H1 (cell line): ENCODE data around the gene ZAP70. TPM values are rescaled to one million over a fixed set of nuclear protein-coding genes. Genes with fewer than 3 reads are reported as not detected.
A peak's percentile ranks its signal among the peaks of the same experiment; 100 is the strongest.

Experiments
- CTCF ChIA-PET: fragments of 300-600 bp; sonication (Branson Sonifier 250); formaldehyde crosslinking; loops from one replicate; lab custom pipeline; 2021; ENCODE audit not compliant: partially characterized antibody; lab: Charles Lee
- POLR2A ChIA-PET: fragments of 300-600 bp; sonication (Branson Sonifier 250); formaldehyde crosslinking; loops from one replicate; lab custom pipeline; 2021; ENCODE audit warnings: inconsistent platforms; ENCODE audit not compliant: partially characterized antibody; lab: Charles Lee
- DNase-seq, 2 experiments: peaks; one replicate each; pipeline versions ENCODE4 v3.0.0 to v3.0.0-alpha.2; 2010 to 2022; ENCODE audit warnings: low spot score in 2 of 2, low read depth in 1 of 2, mixed read lengths in 1 of 2
- FAIRE-seq: peaks from 2 replicates; lab custom pipeline; 2011; peaks lifted over from hg19 to GRCh38; lab: Jason Lieb, UNC
- H2AFZ ChIP-seq: 2 replicates; pipeline ENCODE4 v1.8.1; 2012; ENCODE audit warnings: low read length, inconsistent platforms
- H2AK5ac ChIP-seq: 2 replicates; pipeline ENCODE4 v1.6.1; 2013; ENCODE audit warnings: low read depth, low read length
- H2BK120ac ChIP-seq: replicated peaks from 2 replicates; pipeline ENCODE3; 2013; ENCODE audit warnings: low read depth, low read length, inconsistent platforms
- H2BK12ac ChIP-seq: 2 replicates; pipeline ENCODE4 v1.6.1; 2013; ENCODE audit warnings: low read depth, low read length
- H2BK15ac ChIP-seq: 2 replicates; pipeline ENCODE4 v1.6.1; 2013; ENCODE audit warnings: low read length
- H2BK20ac ChIP-seq: 2 replicates; pipeline ENCODE4 v1.6.1; 2013; ENCODE audit warnings: low read length
- H2BK5ac ChIP-seq: 2 replicates; pipeline ENCODE4 v1.6.1; 2013; ENCODE audit warnings: low read depth, low read length
- H3K14ac ChIP-seq: 2 replicates; pipeline ENCODE4 v1.6.1; 2013; ENCODE audit warnings: inconsistent platforms; ENCODE audit not compliant: insufficient read length
- H3K18ac ChIP-seq: 2 replicates; pipeline ENCODE4 v1.6.1; 2013; ENCODE audit warnings: low read length; ENCODE audit errors: extremely low read depth
- H3K23ac ChIP-seq: 2 replicates; pipeline ENCODE4 v1.6.1; 2013; ENCODE audit warnings: inconsistent platforms; ENCODE audit not compliant: insufficient read length
- H3K23me2 ChIP-seq: 2 replicates; pipeline ENCODE4 v1.6.1; 2013; ENCODE audit warnings: low read depth, low read length
- H3K27ac ChIP-seq: 2 replicates; pipeline ENCODE4 v1.6.1; 2011; ENCODE audit warnings: low read depth, low read length, inconsistent platforms
- H3K27me3 ChIP-seq, 4 experiments: replicated peaks in 1 of 4; 1 replicate in 1 of 4; 2 replicates in 3 of 4; pipeline versions ENCODE4 v1.6.1 to v1.8.1; 2011 to 2013; ENCODE audit warnings: low read length in 3 of 4, mild to moderate bottlenecking in 3 of 4, inconsistent platforms in 2 of 4, mixed read lengths in 2 of 4, moderate library complexity in 1 of 4; ENCODE audit not compliant: control insufficient read depth in 3 of 4, insufficient read depth in 3 of 4; ENCODE audit errors: extremely low read depth in 1 of 4
- H3K36me3 ChIP-seq, 4 experiments: 2 replicates each; pipeline versions ENCODE4 v1.6.1 to v1.8.1; 2011 to 2013; ENCODE audit warnings: mild to moderate bottlenecking in 4 of 4, low read length in 3 of 4, moderate library complexity in 2 of 4, control low read depth in 1 of 4, inconsistent platforms in 1 of 4; ENCODE audit not compliant: insufficient read depth in 4 of 4, control insufficient read depth in 2 of 4
- H3K4ac ChIP-seq: replicated peaks from 2 replicates; pipeline ENCODE3; 2013; ENCODE audit warnings: low read length, low read depth, mixed read lengths, inconsistent platforms; ENCODE audit not compliant: insufficient read length
- H3K4me1 ChIP-seq, 4 experiments: replicated peaks in 1 of 4; 1 replicate in 1 of 4; 2 replicates in 3 of 4; pipeline versions ENCODE4 v1.6.1 to v1.8.1; 2011 to 2013; ENCODE audit warnings: low read length in 3 of 4, inconsistent platforms in 2 of 4, mixed read lengths in 1 of 4; ENCODE audit not compliant: insufficient read depth in 4 of 4, control insufficient read depth in 3 of 4
- H3K4me2 ChIP-seq, 2 experiments: 2 replicates each; pipeline versions ENCODE4 v1.6.1 to v1.8.1; 2011 to 2013; ENCODE audit warnings: low read depth in 2 of 2, low read length in 2 of 2, control low read depth in 1 of 2, inconsistent platforms in 1 of 2, mild to moderate bottlenecking in 1 of 2; ENCODE audit not compliant: insufficient read depth in 1 of 2
- H3K4me3 ChIP-seq, 4 experiments: fragments of 200-600, 300-600 bp in 1 of 4; sonication (generic), shearing (Covaris generic), sonication (Bioruptor Twin) in 1 of 4; 2 replicates each; pipeline versions ENCODE4 v1.5.1 to v1.8.1; 2011 to 2016; ENCODE audit warnings: low read length in 4 of 4, low read depth in 3 of 4, control low read depth in 2 of 4, inconsistent platforms in 2 of 4, mild to moderate bottlenecking in 2 of 4, mixed read lengths in 1 of 4, moderate library complexity in 1 of 4; ENCODE audit not compliant: insufficient read depth in 2 of 4; ENCODE audit errors: extremely low read depth in 1 of 4
- H3K56ac ChIP-seq: replicated peaks from 2 replicates; pipeline ENCODE3; 2013; ENCODE audit warnings: low read depth, mild to moderate bottlenecking, mixed read lengths, low read length, inconsistent platforms; ENCODE audit not compliant: insufficient read length
- H3K79me1 ChIP-seq: 2 replicates; pipeline ENCODE4 v1.6.1; 2013; ENCODE audit warnings: low read depth, low read length, control low read depth
- H3K79me2 ChIP-seq, 2 experiments: 2 replicates each; pipeline versions ENCODE4 v1.6.1 to v1.8.1; 2012 to 2013; ENCODE audit warnings: low read length in 2 of 2, mild to moderate bottlenecking in 2 of 2, inconsistent platforms in 1 of 2; ENCODE audit not compliant: insufficient read depth in 2 of 2, control insufficient read depth in 1 of 2
- H3K9ac ChIP-seq, 4 experiments: replicated peaks in 1 of 4; 1 replicate in 1 of 4; 2 replicates in 3 of 4; pipeline versions ENCODE4 v1.6.1 to v1.8.1; 2011 to 2013; ENCODE audit warnings: low read depth in 3 of 4, low read length in 3 of 4, control low read depth in 2 of 4, mild to moderate bottlenecking in 2 of 4, moderate library complexity in 2 of 4, inconsistent platforms in 1 of 4; ENCODE audit errors: extremely low read depth in 1 of 4
- H3K9me3 ChIP-seq, 2 experiments: 2 replicates each; pipeline versions ENCODE4 v1.6.1 to v1.8.1; 2012 to 2013; ENCODE audit warnings: mild to moderate bottlenecking in 2 of 2, moderate library complexity in 2 of 2, control low read depth in 1 of 2, inconsistent platforms in 1 of 2, low read depth in 1 of 2, low read length in 1 of 2, mixed read lengths in 1 of 2; ENCODE audit not compliant: insufficient read depth in 2 of 2
- H4K20me1 ChIP-seq, 2 experiments: replicated peaks in 1 of 2; 2 replicates each; pipeline versions ENCODE3 to v1.8.1; 2011 to 2013; ENCODE audit warnings: inconsistent platforms in 2 of 2, low read length in 2 of 2, mild to moderate bottlenecking in 1 of 2; ENCODE audit not compliant: insufficient read depth in 2 of 2, control insufficient read depth in 1 of 2
- H4K5ac ChIP-seq: 2 replicates; pipeline ENCODE4 v1.6.1; 2013; ENCODE audit warnings: low read length, low read depth, mixed read lengths, inconsistent platforms; ENCODE audit not compliant: insufficient read length
- H4K8ac ChIP-seq: 2 replicates; pipeline ENCODE4 v1.8.0; 2013; ENCODE audit warnings: mild to moderate bottlenecking, moderate library complexity, low read length, inconsistent platforms; ENCODE audit not compliant: insufficient read depth; ENCODE audit errors: extremely low read depth
- H4K91ac ChIP-seq: replicated peaks from 2 replicates; pipeline ENCODE3; 2013; ENCODE audit warnings: low read length, mixed read lengths, inconsistent platforms; ENCODE audit not compliant: insufficient read length
- BRCA1 ChIP-seq: IDR thresholded peaks from 2 replicates; pipeline ENCODE4 v1.6.1; 2012; ENCODE audit warnings: low read depth, low read length, improper control_type of control experiment
- CBX8 ChIP-seq: fragments of 300-800, 300-1000 bp; sonication (generic); IDR thresholded peaks from 2 replicates; pipeline ENCODE4 v1.7.1; 2016; ENCODE audit warnings: low read depth, low read length, borderline replicate concordance
- CHD1 ChIP-seq: IDR thresholded peaks from 2 replicates; pipeline ENCODE4 v1.6.1; 2012; ENCODE audit warnings: low read depth, low read length, improper control_type of control experiment
- POLR2A ChIP-seq, 2 experiments: IDR thresholded peaks; 1 replicate in 1 of 2; 2 replicates in 1 of 2; pipeline ENCODE4 v1.6.1; 2011; ENCODE audit warnings: low read depth in 2 of 2, low read length in 2 of 2, mild to moderate bottlenecking in 2 of 2; ENCODE audit errors: control extremely low read depth in 1 of 2
- POU5F1 ChIP-seq: IDR thresholded peaks from 2 replicates; pipeline ENCODE4 v1.6.1; 2011; ENCODE audit warnings: low read depth, mild to moderate bottlenecking, low read length, moderate library complexity
- SIN3A ChIP-seq, 2 experiments: IDR thresholded peaks in 1 of 2; conservative IDR thresholded peaks in 1 of 2; 2 replicates each; pipeline ENCODE4 v1.6.1; 2011 to 2012; ENCODE audit warnings: low read length in 2 of 2, improper control_type of control experiment in 1 of 2, low read depth in 1 of 2, mild to moderate bottlenecking in 1 of 2
- SIRT6 ChIP-seq: IDR thresholded peaks from one replicate; pipeline ENCODE4 v1.7.1; 2012; ENCODE audit warnings: low read length, inconsistent platforms
- SUZ12 ChIP-seq: fragments of 200-600 bp; sonication (generic); IDR thresholded peaks from 2 replicates; pipeline ENCODE4 v1.6.1; 2012; ENCODE audit warnings: mild to moderate bottlenecking, inconsistent platforms, low read length, moderate library complexity, mixed read lengths
- YY1 ChIP-seq: IDR thresholded peaks from 2 replicates; pipeline ENCODE4 v1.6.1; 2011; ENCODE audit warnings: low read depth, mild to moderate bottlenecking, low read length
- WGBS, 2 experiments: shearing (Covaris generic) in 1 of 2; methylation state at CpG; one replicate each; pipeline versions ENCODE4 v1.1.6 to v1.1.7; 2013 to 2015; ENCODE audit warnings: low lambda C conversion rate in 2 of 2, mixed read lengths in 2 of 2, inconsistent platforms in 1 of 2, low coverage in 1 of 2, missing lambda C conversion rate in 1 of 2; ENCODE audit not compliant: insufficient replicate concordance in 2 of 2, insufficient coverage in 1 of 2, insufficient read length in 1 of 2; ENCODE audit errors: extremely low coverage in 1 of 2, missing lambda C conversion rate in 1 of 2; 5-methylcytosine and 5-hydroxymethylcytosine counted together
- polyA plus RNA-seq, 7 experiments: library from polyadenylated mRNA; depleted of rRNA in 3 of 7; stranded (reverse) in 5 of 7; unstranded in 2 of 7; fragments of >200 nt in 5 of 7; fragments of 200-250 nt in 2 of 7; gene quantifications; 1 replicate in 5 of 7; 2 replicates in 1 of 7; 4 replicates in 1 of 7; pipeline versions ENCODE4 v1.2.1 to v1.2.3, GENCODE V29; 2011 to 2013; ENCODE audit warnings: missing spikeins in 2 of 7, mixed read lengths in 2 of 7
- total RNA-seq: library from RNA; stranded (reverse); fragmentation: NEBNext Ultra II Directional; extraction: Animal tissue kit (Norgen Biotek cat#: 25700); gene quantifications from 2 replicates; pipeline ENCODE4 v1.2.1, GENCODE V29; 2021
- TF ChIP-seq, protein P1 (sequence below): IDR thresholded peaks from 2 replicates; pipeline ENCODE4 v1.6.1; 2012; ENCODE audit warnings: low read length, inconsistent platforms
- TF ChIP-seq, protein P2 (sequence below): IDR thresholded peaks from 2 replicates; pipeline ENCODE4 v1.6.1; 2012; ENCODE audit warnings: inconsistent platforms

The ZAP70 gene
- total and polyA plus RNA-seq, 2 of the 8 experiments (the other 6 are each of a cell fraction or from before 2014, with no cell fraction given), result 0.15 TPM; not detected in 1

DNA sequence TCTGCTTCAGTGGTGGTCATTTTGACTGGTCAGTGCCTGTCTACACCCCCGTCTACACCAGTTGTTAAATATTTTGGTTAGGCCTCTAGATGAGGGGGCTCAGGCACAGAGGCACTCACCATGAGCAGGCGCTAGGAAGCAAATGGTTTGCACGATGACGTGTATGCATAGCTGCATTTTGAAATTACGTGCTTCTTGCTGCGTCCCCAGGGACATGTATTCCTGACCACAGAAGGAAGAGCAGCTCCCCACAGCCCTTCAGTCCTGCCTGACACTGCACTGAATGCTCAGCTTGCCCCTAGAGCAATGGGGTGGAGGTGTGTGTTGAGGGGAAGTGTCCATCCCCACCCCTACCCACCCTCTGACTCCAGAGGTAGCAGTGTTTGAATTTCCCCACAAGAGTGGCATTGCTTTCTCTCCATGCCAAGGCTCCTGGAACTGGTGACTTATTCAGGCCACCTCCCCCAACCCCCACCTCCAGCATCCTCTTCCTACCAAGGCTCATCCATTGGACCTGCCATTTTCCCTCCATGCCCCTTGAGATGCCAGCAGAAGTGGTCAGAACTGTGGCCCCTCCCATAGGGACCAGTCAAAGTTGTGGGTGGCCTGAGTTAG, 11.4 kb upstream of the ZAP70 start:
- 93% methylated on average over 6 of the region's 6 CpGs; no CpG with 5 or more reads in 1 of the 2 experiments for WGBS, 2 experiments
- no peak for FAIRE-seq
- Histone ChIP-seq H3K14ac (no peak overlapping the region), H4K91ac (no peak overlapping the region), H4K5ac (no peak overlapping the region), H2BK12ac (no peak overlapping the region), H3K79me2 (no peaks in the 10 kb centered on the region), H3K23ac (no peak overlapping the region), H3K4me2 (no peak overlapping the region), H3K4me3 (no peak overlapping the region), H2BK120ac (no peak overlapping the region), H2BK5ac (no peak overlapping the region), H3K79me1 (no peaks in the 10 kb centered on the region), H2AFZ (no peak overlapping the region), H3K18ac (no peak overlapping the region), H2BK15ac (no peak overlapping the region)
- CTCF ChIA-PET, result interaction anchor here (1.5 to 9.0 kb wide), 6 partner anchors 11 to 111 kb away, joined by 3 to 202 read pairs (median 120); partner anchors contain the start of genes ACTR1B, ANKRD36B and ZAP70
- TF ChIP-seq POLR2A (IDR thresholded peaks at IDR 0.05; ENCODE audit: control extremely low read depth in 1 of 2, low read depth in 2 of 2, low read length in 2 of 2) (no peak), CHD1 (no peak), BRCA1 (no peak), YY1 (no peak), SIN3A (conservative IDR thresholded peaks at IDR 0.05 in 1 of 2, IDR thresholded peaks at IDR 0.05 in 1 of 2; ENCODE audit: low read depth in 1 of 2, low read length in 2 of 2) (no peak), SUZ12 (no peak), CBX8 (no peak), POU5F1 (no peak), SIRT6 (no peak)
- TF ChIP-seq, protein P1, sequence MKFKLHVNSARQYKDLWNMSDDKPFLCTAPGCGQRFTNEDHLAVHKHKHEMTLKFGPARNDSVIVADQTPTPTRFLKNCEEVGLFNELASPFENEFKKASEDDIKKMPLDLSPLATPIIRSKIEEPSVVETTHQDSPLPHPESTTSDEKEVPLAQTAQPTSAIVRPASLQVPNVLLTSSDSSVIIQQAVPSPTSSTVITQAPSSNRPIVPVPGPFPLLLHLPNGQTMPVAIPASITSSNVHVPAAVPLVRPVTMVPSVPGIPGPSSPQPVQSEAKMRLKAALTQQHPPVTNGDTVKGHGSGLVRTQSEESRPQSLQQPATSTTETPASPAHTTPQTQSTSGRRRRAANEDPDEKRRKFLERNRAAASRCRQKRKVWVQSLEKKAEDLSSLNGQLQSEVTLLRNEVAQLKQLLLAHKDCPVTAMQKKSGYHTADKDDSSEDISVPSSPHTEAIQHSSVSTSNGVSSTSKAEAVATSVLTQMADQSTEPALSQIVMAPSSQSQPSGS, result no peak
- TF ChIP-seq, protein P2, sequence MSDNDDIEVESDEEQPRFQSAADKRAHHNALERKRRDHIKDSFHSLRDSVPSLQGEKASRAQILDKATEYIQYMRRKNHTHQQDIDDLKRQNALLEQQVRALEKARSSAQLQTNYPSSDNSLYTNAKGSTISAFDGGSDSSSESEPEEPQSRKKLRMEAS, result no peak
- TF ChIP-seq, all 59 proteins: peak for 0
- no peaks in the 10 kb centered on the region for H3K9me3 ChIP-seq
- no peak overlapping the region for H2BK20ac ChIP-seq
- POLR2A ChIA-PET, result no interaction called here
- H4K8ac ChIP-seq, result no peak overlapping the region
- no peaks in the 10 kb centered on the region; a peak in 1 of 7 replicates for H3K27me3 ChIP-seq
- DNase-seq, result no peak
- H3K4ac ChIP-seq, result no peak overlapping the region
- 0 out of 2 replicates have a peak overlapping the region, but pooled peaks have one; percentile 13 for H2AK5ac ChIP-seq
- H3K27ac ChIP-seq, result no peak overlapping the region
- no peaks in the 10 kb centered on the region; the same call in 1 of the 2 replicates for H3K23me2 ChIP-seq
- no peaks in the 10 kb centered on the region for H3K36me3 ChIP-seq
- H4K20me1 ChIP-seq, result no peaks in the 10 kb centered on the region
- H3K9ac ChIP-seq, result no peak overlapping the region
- no peak overlapping the region for H3K56ac ChIP-seq
- peaks cover 0 to 2% (median 0%) of the 10 kb centered on the region in 4 experiments; a peak in 2 of 7 replicates for H3K4me1 ChIP-seq
